HepG2 (cell line): ENCODE results near the gene TMEM258. TPM values are rescaled to one million over a fixed set of nuclear protein-coding genes. Genes with fewer than 3 reads are reported as not detected.
A peak's percentile ranks its signal among the peaks of the same experiment; 100 is the strongest.

Experiments used
- CHD4 ChIP-seq: fragments of 200-600 bp; sonication (generic); IDR thresholded peaks from 2 replicates; pipeline ENCODE4 v1.7.0; 2017; ENCODE audit warnings: mild to moderate bottlenecking, low read length, borderline replicate concordance
- TOPORS ChIP-seq: sonication (generic); formaldehyde crosslinking; IDR thresholded peaks from 2 replicates; pipeline ENCODE4 v1.8.0; 2023; ENCODE audit warnings: mild to moderate bottlenecking, missing genetic modification reagents
- ZMYM3 ChIP-seq: sonication (generic); formaldehyde crosslinking; IDR thresholded peaks from 2 replicates; pipeline ENCODE4 v1.5.1; 2020; ENCODE audit warnings: mild to moderate bottlenecking, missing genetic modification reagents
- polyA plus RNA-seq, 8 experiments: library from polyadenylated mRNA; depleted of rRNA in 3 of 8; stranded (reverse) in 7 of 8; unstranded in 1 of 8; fragments of >200 nt; fragmentation: Illumina TruSeq in 4 of 8; extraction: Trizol in 4 of 8; gene quantifications; 2 replicates each; pipeline versions ENCODE4 v1.2.1 to v1.2.3, GENCODE V29; 2011 to 2016; ENCODE audit warnings: low read depth in 4 of 8, missing spikeins in 1 of 8, mixed read lengths in 1 of 8; ENCODE audit not compliant: insufficient read depth in 1 of 8
- total RNA-seq, 5 experiments: library from RNA; depleted of rRNA; stranded (reverse); fragments of >200 nt; fragmentation: Illumina TruSeq; extraction: Trizol; gene quantifications; 2 replicates each; pipeline ENCODE4 v1.2.3, GENCODE V29; 2016; ENCODE audit warnings: low read depth in 1 of 5
- TF ChIP-seq, protein P1 (sequence below): sonication (generic); formaldehyde crosslinking; IDR thresholded peaks from 2 replicates; pipeline ENCODE4 v1.4.0; 2020; ENCODE audit warnings: missing genetic modification reagents
- TF ChIP-seq, protein P2 (sequence below): IDR thresholded peaks from 2 replicates; pipeline ENCODE4 v1.6.1; 2016; ENCODE audit warnings: mild to moderate bottlenecking, missing biosample characterization, missing genetic modification reagents

Gene TMEM258
- total and polyA plus RNA-seq, 2 of the 13 experiments (the other 11 are each of a cell fraction or from before 2014, with no cell fraction given): 175 to 424 TPM

DNA sequence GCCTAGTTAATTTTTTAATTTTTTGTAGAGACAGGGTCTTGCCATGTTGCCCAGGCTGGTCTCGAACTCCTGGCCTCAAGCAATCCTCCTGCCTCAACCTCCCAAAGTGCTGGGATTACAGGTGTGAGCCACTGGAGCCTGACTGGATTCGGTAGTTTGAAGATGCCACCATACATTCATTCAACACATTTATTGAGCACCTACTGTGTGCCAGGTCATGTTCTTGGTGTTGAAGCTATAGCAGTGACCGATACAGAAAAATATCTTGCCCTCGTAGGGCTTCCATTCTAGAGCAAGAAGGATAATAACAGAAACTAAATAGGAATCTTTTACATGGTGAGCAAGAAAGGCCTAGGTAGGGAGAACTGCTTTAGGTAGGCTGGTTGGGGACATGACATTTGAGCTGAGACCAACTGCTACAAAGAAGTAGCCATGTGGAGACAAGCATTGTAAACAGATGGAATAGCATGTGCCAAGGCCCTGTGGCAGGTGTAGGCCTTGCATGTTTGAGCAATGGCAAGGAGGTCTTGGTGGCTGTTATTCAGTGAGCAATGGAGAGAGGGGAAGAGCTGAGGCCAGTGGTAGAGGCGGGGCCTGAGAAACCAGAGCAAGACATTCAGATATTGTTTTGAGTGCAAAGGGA is 41.6 kb downstream of the TMEM258 start (continued):
- TF ChIP-seq, protein P1, sequence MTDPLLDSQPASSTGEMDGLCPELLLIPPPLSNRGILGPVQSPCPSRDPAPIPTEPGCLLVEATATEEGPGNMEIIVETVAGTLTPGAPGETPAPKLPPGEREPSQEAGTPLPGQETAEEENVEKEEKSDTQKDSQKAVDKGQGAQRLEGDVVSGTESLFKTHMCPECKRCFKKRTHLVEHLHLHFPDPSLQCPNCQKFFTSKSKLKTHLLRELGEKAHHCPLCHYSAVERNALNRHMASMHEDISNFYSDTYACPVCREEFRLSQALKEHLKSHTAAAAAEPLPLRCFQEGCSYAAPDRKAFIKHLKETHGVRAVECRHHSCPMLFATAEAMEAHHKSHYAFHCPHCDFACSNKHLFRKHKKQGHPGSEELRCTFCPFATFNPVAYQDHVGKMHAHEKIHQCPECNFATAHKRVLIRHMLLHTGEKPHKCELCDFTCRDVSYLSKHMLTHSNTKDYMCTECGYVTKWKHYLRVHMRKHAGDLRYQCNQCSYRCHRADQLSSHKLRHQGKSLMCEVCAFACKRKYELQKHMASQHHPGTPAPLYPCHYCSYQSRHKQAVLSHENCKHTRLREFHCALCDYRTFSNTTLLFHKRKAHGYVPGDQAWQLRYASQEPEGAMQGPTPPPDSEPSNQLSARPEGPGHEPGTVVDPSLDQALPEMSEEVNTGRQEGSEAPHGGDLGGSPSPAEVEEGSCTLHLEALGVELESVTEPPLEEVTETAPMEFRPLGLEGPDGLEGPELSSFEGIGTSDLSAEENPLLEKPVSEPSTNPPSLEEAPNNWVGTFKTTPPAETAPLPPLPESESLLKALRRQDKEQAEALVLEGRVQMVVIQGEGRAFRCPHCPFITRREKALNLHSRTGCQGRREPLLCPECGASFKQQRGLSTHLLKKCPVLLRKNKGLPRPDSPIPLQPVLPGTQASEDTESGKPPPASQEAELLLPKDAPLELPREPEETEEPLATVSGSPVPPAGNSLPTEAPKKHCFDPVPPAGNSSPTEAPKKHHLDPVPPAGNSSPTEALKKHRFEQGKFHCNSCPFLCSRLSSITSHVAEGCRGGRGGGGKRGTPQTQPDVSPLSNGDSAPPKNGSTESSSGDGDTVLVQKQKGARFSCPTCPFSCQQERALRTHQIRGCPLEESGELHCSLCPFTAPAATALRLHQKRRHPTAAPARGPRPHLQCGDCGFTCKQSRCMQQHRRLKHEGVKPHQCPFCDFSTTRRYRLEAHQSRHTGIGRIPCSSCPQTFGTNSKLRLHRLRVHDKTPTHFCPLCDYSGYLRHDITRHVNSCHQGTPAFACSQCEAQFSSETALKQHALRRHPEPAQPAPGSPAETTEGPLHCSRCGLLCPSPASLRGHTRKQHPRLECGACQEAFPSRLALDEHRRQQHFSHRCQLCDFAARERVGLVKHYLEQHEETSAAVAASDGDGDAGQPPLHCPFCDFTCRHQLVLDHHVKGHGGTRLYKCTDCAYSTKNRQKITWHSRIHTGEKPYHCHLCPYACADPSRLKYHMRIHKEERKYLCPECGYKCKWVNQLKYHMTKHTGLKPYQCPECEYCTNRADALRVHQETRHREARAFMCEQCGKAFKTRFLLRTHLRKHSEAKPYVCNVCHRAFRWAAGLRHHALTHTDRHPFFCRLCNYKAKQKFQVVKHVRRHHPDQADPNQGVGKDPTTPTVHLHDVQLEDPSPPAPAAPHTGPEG (CRISPR knock-in tag): no peak
- TF ChIP-seq CHD4 (peak; percentile 22; the same call in 1 of the 2 replicates), ZMYM3 (peak; percentile 91), TOPORS (no peak)
- TF ChIP-seq, protein P2, sequence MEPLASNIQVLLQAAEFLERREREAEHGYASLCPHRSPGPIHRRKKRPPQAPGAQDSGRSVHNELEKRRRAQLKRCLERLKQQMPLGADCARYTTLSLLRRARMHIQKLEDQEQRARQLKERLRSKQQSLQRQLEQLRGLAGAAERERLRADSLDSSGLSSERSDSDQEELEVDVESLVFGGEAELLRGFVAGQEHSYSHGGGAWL (CRISPR knock-in tag): no peak
